ENCODE data around the gene USP7.

Gene USP7

GRCh38 chr16:9004183-9004582 is 40.5 kb upstream of the USP7 start:
- TF ChIP-seq, protein P1, sequence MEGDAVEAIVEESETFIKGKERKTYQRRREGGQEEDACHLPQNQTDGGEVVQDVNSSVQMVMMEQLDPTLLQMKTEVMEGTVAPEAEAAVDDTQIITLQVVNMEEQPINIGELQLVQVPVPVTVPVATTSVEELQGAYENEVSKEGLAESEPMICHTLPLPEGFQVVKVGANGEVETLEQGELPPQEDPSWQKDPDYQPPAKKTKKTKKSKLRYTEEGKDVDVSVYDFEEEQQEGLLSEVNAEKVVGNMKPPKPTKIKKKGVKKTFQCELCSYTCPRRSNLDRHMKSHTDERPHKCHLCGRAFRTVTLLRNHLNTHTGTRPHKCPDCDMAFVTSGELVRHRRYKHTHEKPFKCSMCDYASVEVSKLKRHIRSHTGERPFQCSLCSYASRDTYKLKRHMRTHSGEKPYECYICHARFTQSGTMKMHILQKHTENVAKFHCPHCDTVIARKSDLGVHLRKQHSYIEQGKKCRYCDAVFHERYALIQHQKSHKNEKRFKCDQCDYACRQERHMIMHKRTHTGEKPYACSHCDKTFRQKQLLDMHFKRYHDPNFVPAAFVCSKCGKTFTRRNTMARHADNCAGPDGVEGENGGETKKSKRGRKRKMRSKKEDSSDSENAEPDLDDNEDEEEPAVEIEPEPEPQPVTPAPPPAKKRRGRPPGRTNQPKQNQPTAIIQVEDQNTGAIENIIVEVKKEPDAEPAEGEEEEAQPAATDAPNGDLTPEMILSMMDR (IDR thresholded peaks at IDR 0.05; ENCODE audit: control insufficient read depth, insufficient read depth, low read depth, low read length, missing control alignments) = no peak
- H3K4me3 ChIP-seq (ENCODE audit: control insufficient read depth, low read depth, low read length) = no peak overlapping the region
- DNase-seq (ENCODE audit: low read depth) = no peak

DNA sequence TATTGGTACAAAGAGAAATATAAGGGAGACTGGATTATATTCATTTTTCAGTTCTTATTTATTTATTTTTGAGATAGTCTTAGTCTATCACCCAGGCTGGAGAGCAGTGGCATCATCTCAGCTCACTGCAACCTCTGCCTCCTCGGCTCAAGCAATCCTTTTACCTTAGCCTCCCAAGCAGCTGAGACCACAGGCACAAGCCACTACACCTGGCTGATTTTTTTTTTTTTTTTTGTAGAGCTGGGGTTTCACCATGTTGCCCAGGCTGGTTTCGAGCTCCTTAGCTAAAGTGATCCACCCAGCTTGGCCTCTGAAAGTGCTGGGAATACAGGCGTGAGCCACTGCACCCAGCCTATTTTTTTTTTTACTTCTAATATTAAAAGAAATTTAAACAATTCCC is 40.1 kb upstream of the USP7 start:
- H3K4me3 ChIP-seq (ENCODE audit: control insufficient read depth, low read depth, low read length) = no peak overlapping the region
- TF ChIP-seq, protein P1 (IDR thresholded peaks at IDR 0.05; ENCODE audit: control insufficient read depth, insufficient read depth, low read depth, low read length, missing control alignments) = no peak
- no peak for DNase-seq (ENCODE audit: low read depth)

- TF ChIP-seq, protein P1 (IDR thresholded peaks at IDR 0.05; ENCODE audit: control insufficient read depth, insufficient read depth, low read depth, low read length, missing control alignments) = no peak
- H3K4me3 ChIP-seq (ENCODE audit: control insufficient read depth, low read depth, low read length) = no peak overlapping the region
- DNase-seq (ENCODE audit: low read depth) = no peak
Measured at GRCh38 chr16:9003322-9003721, 39.6 kb upstream of the USP7 start.

DNA sequence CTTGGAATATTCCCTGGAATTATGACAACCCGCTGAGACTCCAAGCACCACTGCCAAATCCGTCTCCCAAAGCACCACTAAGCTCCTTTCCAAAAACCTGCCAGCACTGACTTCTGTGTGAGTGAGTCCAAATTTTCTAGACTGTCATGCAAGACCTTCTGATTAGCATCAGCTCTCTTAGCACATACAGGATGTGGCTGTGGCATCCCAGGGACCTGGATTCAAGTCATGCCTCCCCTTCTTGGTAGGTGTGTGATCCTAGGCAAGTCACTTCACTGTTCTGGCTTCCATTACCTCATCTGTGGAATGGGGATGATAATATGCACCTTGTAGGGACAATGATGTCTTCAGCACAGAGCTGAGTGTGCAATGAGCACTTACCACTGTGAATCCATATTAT is 38.3 kb upstream of the USP7 start:
- TF ChIP-seq, protein P1 (IDR thresholded peaks at IDR 0.05; ENCODE audit: control insufficient read depth, insufficient read depth, low read depth, low read length, missing control alignments) = no peak
- H3K4me3 ChIP-seq (ENCODE audit: control insufficient read depth, low read depth, low read length) = no peak overlapping the region
- DNase-seq (ENCODE audit: low read depth) = no peak

DNA sequence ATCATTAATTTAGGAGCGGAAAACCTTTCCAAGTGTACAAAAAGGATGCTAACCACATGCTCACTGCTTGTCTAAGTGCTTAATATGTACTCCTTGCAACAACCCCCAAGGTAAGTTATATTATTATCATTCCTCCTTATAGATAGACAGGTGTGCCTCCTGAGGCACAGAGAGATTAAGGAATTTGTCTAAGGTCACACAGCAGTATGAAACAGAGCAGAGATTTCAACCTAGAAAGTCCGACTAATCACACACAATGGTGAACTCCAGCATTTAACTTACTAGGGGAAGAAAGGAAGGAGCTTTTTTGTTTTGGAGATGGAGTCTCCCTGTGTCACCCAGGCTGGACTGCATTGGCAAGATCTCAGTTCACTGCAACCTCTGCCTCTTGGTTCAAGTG is 37.0 kb upstream of the USP7 start:
- TF ChIP-seq, protein P1 (IDR thresholded peaks at IDR 0.05; ENCODE audit: control insufficient read depth, insufficient read depth, low read depth, low read length, missing control alignments) = no peak
- no peak overlapping the region for H3K4me3 ChIP-seq (ENCODE audit: control insufficient read depth, low read depth, low read length)
- no peak for DNase-seq (ENCODE audit: low read depth)

GRCh38 chr16:8999800-9000199 is 36.1 kb upstream of the USP7 start:
- no peak for DNase-seq (ENCODE audit: low read depth)
- TF ChIP-seq, protein P1 (IDR thresholded peaks at IDR 0.05; ENCODE audit: control insufficient read depth, insufficient read depth, low read depth, low read length, missing control alignments) = no peak
- no peak overlapping the region for H3K4me3 ChIP-seq (ENCODE audit: control insufficient read depth, low read depth, low read length)

DNA sequence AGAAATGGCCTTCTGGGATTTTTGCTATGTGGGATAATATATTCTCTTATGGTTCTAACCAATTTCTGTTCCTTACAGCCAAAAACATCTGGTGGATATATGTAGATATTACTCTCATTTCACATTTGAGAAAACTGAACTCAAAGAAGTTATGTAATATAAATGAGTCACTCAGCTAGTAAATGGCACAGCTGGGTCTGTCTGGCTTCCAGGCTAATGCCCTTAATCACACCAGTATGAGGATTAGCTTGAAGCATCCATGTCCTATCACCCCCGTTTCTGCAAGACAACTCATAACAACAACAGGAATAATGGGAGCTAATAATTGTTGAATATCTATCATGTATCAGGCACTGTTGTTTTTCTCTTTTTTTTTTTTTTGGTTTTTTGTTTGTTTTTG is 34.4 kb upstream of the USP7 start:
- TF ChIP-seq, protein P1 (IDR thresholded peaks at IDR 0.05; ENCODE audit: control insufficient read depth, insufficient read depth, low read depth, low read length, missing control alignments) = no peak
- DNase-seq (ENCODE audit: low read depth) = peak; percentile 49
- H3K4me3 ChIP-seq (ENCODE audit: control insufficient read depth, low read depth, low read length) = no peak overlapping the region

All from AG09309 (cell line).